HG03060 (cell line): ENCODE measurements around the gene SPATA3.
"Not testable (repeated sequence)": the region's sequence is repeated elsewhere in the genome, so short reads cannot be mapped to it uniquely, and the experiment has no call there.

Source experiments
- ATAC-seq: cut with Tn5 transposase; IDR thresholded peaks from one replicate; pipeline ENCODE4 v1.9.1; 2021; ENCODE audit warnings: low read depth, moderate number of reproducible peaks; ENCODE audit not compliant: unreplicated experiment

SPATA3 gene

GRCh38 chr2:231016566-231017230, 20.8 kb downstream of the SPATA3 start:
- no peak for ATAC-seq

DNA sequence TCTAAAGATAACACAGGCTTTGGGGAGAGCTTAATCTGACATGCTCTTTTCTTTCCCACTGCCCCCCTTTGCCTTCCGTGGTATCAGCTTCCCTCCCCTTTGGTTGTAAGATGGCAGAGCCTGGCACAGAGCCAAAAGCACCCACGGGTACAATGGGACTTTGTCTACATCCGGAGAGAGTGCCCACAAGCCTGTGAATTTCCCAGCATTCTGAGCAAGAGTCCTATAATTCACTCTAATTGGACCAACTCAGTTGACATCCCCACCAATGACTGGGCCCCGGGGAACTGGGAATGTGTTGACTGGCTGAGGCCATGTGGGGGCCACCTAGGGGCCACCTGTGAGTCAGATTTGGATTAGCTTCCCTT, 21.3 kb downstream of the SPATA3 start:
- ATAC-seq, result no peak

- no peak for ATAC-seq
Observed at GRCh38 chr2:231018184-231018583, 22.3 kb downstream of the SPATA3 start.

GRCh38 chr2:231025059-231025458, 29.1 kb downstream of the SPATA3 start:
- not testable (repeated sequence) for ATAC-seq

DNA sequence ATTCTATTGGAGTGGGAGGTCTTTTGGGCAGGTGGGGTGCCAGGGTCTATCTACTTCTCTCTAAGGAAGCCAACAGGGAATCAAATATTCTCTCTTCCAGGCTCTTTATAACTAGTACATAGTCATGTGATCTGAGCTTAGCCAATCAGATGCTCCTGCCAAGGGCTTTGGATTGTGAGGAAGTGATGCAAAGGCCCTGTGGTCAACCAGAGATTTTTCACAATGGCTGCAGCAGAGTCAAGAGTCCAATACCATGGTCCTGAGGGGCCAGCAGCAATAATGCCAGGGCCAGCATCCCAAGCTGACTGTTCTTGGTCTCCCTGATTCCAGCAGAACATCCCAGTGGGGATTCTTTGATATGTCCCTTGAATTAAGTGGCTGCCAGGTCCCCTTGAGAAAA, 33.0 kb downstream of the SPATA3 start:
- ATAC-seq, result no peak

- ATAC-seq, result no peak
Observed at GRCh38 chr2:231029563-231029962, 33.6 kb downstream of the SPATA3 start.

- no peak for ATAC-seq
Observed at GRCh38 chr2:231030725-231031124, 34.8 kb downstream of the SPATA3 start.

- no peak for ATAC-seq
Observed at GRCh38 chr2:231032575-231033140, 36.7 kb downstream of the SPATA3 start.

DNA sequence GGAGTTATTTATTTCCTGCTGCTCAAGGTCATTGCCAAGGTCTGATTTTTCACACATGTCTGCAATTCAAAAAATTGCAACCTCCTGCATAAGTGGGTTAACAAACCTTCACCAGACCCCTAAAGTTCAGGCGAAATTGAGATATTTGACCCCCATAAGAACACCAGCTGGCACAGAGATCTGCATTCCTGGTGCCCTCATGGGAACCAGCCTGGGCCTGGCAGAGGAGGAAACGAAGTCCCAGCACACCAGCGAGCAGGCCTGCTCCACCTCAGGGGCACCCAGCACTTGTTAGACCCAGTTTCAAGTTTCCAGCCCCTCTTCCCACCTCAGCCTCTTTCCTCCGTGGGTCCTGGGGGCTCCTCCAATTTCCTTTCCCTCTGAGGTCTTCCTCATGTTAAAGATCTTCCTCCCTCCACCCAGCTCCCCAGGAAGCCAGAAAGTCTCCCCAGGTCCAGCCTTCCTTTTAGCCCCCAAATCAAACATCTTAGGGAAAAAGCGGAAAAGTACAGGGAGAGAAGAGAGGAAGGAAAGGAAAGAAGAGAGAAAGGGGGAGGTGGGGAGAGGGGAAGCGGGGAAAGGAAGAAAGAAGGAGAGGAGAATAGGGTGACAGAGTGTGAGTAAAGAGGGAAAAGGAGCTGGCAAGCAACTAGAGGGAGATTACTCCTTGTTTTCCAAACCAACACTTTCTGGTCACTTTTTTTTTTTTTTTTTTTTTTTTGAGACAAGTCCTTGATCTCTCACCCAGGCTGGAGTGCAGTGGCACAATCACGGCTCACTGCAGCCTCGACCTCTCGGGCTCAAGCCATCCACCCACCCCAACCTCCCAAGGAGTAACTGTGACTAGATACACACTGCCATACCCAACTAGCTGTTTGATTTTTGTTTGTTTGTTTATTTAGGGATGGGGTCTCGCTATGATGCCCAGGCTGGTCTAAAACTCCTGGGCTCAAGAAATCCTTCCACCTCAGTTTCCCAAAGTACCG, 37.5 kb downstream of the SPATA3 start:
- no peak for ATAC-seq

DNA sequence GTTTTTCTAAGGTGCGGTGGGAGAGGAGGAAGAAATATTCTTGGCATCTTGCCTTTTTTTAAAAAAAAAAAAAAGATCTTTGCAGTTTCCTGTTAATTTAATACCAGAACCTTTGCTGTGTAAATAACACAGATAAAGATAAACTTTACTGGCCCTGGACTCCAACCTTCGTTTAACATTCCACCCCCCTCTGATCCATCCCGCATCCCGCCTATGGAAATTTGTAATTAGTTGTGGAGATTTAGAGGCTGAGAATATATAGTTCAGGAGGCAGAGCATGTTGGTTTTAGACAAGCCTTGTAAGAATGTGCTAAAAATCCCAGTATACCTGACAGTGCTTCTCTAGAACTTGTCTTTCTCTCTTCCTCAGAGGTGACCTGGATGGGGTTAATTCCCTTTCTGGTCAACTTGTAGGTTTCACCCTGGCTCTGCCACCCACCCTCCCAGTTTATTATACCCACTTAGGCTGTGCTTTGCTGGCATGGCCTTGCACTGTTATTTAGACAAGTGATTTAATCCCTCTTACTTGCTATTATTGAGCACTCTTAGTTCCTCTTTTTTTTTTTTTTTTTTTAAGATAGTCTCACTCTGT, 38.5 kb downstream of the SPATA3 start:
- ATAC-seq, result no peak

GRCh38 chr2:231036131-231036530, 40.2 kb downstream of the SPATA3 start:
- no peak for ATAC-seq

DNA sequence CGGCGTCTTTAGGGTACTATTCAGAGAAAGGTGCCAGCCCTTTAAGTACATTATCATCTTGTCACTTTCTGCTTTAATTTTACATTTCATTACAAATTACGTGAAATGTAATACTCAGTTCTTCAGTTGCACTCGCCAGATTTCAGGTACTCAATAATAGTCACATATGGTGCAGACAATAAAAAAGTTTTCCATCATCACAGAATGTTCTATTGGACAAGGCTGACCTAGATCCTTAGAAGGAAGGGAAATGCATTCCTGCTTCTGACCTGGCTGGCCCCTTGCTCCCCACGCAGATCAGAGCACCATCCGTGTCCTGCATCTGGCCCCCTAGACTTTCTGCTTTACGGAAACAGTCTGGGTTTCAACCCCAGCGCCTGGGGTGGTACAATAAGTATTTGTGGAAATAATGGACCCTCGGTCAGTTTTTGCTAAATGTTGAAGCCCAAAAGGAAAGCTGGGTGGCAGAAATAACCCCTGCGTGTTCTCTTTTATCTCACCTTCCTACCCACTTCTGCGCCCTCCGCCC, 40.7 kb downstream of the SPATA3 start:
- no peak for ATAC-seq

GRCh38 chr2:231037202-231037730, 41.3 kb downstream of the SPATA3 start, which contains the start of gene C2orf72:
TSS of gene C2orf72 (plus strand) at chr2:231037523. CDS start at chr2:231037566, 43 bp downstream.
- no peak for ATAC-seq

GRCh38 chr2:231037731-231038482, 42.0 kb downstream of the SPATA3 start:
- no peak for ATAC-seq

DNA sequence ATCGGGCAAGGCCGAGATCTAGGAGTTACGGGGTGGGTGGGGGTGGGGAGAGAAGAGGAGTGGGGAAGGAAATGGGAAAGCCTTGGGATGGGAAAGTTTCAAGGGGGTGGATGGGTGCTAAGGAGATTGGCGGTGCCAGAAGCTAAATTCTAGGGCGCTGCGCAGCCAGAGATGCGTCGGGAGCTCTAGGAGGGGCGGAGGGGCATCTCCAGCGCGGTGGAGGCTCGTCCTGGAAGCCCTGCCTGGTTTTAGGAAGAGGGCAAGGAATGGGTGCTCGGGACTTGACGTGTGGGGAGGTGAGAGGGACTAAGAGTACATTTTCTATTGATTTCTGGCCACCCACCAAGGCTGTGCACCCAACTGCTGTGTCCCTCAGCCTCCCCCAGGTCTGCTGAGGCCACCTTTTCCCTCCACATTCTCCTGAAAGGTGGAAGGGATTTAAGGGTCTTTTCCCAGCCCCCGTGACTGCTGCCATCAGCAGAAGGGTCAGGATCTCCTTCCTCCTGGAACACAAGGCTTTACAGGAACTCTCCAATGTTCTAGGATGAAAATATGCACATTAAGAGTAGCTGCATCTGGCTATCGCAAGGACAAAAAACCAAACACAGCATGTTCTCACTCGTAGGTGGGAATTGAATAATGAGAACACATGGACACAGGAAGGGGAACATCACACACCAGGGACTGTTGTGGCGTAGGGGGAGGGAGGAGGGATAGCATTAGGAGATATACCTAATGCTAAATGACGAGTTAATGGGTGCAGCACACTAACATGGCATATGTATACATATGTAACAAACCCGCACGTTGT, 42.8 kb downstream of the SPATA3 start:
- ATAC-seq, result no peak

DNA sequence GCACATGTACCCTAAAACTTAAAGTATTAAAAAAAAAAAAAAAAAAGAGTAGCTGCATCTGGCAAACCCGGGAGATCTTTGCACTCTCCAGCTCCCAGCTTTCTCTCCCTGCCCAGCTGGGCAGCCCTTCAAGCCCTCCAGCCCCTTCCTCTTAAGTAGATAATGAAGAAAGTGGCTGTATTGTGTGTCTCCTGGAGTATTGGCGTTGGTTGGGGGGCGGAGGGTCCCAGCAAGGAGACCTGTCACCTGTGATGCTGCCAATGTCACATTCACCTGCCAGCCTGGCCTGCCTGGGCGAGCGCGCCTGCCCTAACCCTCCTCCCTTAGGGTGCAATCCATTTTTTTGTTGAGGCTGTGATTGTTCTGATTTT, 43.4 kb downstream of the SPATA3 start:
- ATAC-seq, result no peak

GRCh38 chr2:231039821-231040364, 44.0 kb downstream of the SPATA3 start:
- no peak for ATAC-seq

DNA sequence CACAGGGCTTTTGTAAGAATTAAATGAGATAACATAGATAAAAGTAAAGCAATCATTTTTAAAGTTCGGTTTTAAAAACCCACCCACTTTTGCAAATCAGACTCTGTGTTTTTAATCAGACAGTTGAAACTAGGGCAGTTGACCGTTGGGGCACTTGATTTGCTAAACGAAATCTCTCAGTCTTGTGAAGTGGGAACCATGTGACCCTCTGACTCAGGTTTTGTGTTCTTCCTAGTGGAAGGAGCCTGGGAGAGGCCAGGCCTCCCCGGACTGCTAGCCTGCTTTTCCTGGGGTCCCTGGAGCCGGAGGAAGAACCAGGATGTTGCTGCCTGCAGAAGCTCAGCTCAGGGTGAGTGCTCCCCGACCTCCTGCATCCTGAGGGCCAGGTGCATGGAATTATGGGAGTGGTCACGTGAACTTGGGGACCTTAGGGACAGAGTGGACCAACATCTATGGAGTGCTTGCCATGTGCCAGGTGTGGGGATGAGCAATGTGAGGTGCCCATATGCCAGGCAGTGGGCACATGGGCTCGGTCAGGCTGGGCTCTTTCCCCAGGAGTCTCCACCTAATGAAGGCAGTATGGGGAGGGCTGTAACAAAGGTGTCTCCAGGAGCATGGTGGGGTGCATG, 45.3 kb downstream of the SPATA3 start:
- no peak for ATAC-seq
